ENCODE results near the gene SLC11A2.
"Not testable (repeated sequence)": the region's sequence is repeated elsewhere in the genome, so short reads cannot be mapped to it uniquely, and the experiment has no call there.

Gene SLC11A2

GRCh38 chr12:51025338-51025835, 797 bp downstream of the SLC11A2 start:
- no peak for DNase-seq

GRCh38 chr12:51023625-51024382, 2.4 kb downstream of the SLC11A2 start:
- no peak for DNase-seq

GRCh38 chr12:51021694-51022093, 4.5 kb downstream of the SLC11A2 start:
- no peak for DNase-seq

- DNase-seq = peak in 2 of 3 experiments; percentile 14 to 68
These were observed 5.6 kb downstream of the SLC11A2 start for GRCh38 chr12:51020448-51021182.

GRCh38 chr12:51019927-51020326, 6.3 kb downstream of the SLC11A2 start:
- no peak for DNase-seq

- no peak for DNase-seq
These were observed 7.2 kb downstream of the SLC11A2 start for GRCh38 chr12:51018956-51019355.

- DNase-seq = no peak
These were observed 8.7 kb downstream of the SLC11A2 start for GRCh38 chr12:51017452-51017851.

- not testable (repeated sequence) for DNase-seq
These were observed 11.7 kb downstream of the SLC11A2 start for GRCh38 chr12:51014467-51014866.

- DNase-seq = no peak
These were observed 12.7 kb downstream of the SLC11A2 start for GRCh38 chr12:51013441-51013840.

GRCh38 chr12:51012570-51013236, 13.5 kb downstream of the SLC11A2 start:
- DNase-seq = no peak

- no peak for DNase-seq
These were observed 14.2 kb downstream of the SLC11A2 start for GRCh38 chr12:51011955-51012354.

GRCh38 chr12:51009056-51009440, 17.1 kb downstream of the SLC11A2 start:
- DNase-seq = no peak

GRCh38 chr12:51008329-51009055, 17.7 kb downstream of the SLC11A2 start:
- no peak for DNase-seq

- DNase-seq = peak in 1 of 3 experiments; percentile 30
These were observed 20.5 kb downstream of the SLC11A2 start for GRCh38 chr12:51005671-51006070.

- DNase-seq = no peak
These were observed 21.2 kb downstream of the SLC11A2 start for GRCh38 chr12:51005030-51005429.

- DNase-seq = no peak
These were observed 21.7 kb downstream of the SLC11A2 start for GRCh38 chr12:51004504-51004903.

GRCh38 chr12:51001799-51002198, 24.4 kb downstream of the SLC11A2 start:
- DNase-seq = no peak

GRCh38 chr12:51000245-51000644, 25.9 kb downstream of the SLC11A2 start:
- DNase-seq = no peak

GRCh38 chr12:50999093-50999492, 27.1 kb downstream of the SLC11A2 start:
- no peak for DNase-seq

- peak in 1 of 3 experiments; percentile 12 for DNase-seq
These were observed 33.4 kb downstream of the SLC11A2 start for GRCh38 chr12:50992819-50993218.

GRCh38 chr12:50991291-50991690, 34.9 kb downstream of the SLC11A2 start:
- DNase-seq = no peak

- DNase-seq = no peak
These were observed 35.4 kb downstream of the SLC11A2 start for GRCh38 chr12:50990791-50991190.

All from NCI-H1417 (cell line).